ENCODE data around the gene RBM5. TPM values are rescaled to one million over a fixed set of nuclear protein-coding genes. Genes with fewer than 3 reads are reported as not detected.

Gene RBM5
- total RNA-seq, 1 donor from 2014 or later: 152 TPM

DNA sequence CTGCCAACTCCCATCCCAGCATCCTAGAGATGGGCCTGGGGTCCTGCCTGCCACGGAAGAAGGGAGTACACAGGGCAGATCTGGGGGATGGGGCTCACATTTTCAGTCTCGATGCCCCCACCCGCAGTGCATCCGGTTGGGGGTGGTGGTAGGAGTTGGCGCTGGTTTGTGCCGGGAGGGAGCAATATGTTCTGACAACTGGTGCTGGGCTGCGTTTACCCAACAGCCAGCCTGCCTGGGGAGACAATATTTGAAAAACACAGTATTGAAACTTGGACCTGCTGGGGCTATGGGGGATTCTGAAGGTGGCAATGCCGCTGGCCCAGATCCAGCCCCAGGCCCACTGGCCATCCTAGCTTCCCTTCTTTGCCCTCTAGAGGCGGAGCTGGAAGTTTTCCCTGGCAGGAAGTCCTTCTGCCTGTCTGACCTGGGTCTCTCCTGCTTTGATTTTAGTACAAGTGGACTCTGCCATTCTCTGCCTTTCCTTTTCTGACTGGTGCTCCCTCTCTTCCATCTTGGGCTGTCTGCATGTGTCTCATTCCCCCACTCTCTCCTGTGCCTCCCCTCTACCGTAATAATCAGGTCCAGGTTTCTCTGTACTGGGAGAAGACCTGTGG is 69.9 kb downstream of the RBM5 start:
- peak in 1 of 2 donors; percentile 28 for DNase-seq (ENCODE audit: low read depth in 2 of 2)

DNA sequence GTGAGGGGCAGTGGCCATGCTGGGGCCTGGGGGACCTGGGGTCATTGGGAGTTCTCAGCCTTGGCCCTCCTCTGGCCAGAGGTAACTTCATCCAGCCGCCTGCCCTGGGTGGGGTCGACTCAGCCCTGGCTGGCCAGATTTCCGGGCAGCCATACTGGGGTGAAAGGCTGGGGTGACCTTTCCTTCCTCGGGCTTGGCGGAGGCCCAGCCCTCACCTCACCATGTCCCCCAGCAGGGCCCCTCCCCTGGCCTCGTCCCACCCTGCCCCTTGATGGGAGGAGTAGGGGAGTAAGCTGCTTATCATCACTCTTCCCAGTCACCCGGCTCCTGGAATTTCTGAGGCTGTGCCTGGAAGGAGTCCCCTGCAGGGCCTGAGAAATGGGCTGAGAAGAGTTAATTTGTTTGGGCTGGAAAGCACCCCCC is 71.9 kb downstream of the RBM5 start:
- peak in 1 of 2 donors; percentile 46 for DNase-seq (ENCODE audit: low read depth in 2 of 2)

DNA sequence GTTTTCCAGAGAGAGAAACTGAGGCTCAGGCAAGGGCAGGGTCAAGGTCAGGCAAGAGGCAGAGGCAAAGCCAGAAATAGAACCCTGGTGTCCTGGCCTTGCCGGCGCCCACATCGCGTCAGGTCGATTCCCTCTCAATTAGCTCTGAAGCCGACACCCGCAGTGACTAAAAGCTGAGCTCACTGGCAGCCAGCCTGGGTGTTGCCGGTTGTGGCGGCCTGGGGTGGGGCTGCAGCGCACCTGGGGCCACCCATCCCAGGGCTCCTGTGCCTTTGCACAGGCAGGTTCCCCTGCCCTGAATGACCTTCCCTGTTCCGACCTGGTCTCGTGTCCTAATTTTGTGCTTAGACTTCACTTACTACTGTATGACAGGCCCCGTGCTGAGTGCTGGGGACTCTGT is 72.6 kb downstream of the RBM5 start:
- DNase-seq (ENCODE audit: low read depth in 2 of 2): peak in 1 of 2 donors; percentile 33

DNA sequence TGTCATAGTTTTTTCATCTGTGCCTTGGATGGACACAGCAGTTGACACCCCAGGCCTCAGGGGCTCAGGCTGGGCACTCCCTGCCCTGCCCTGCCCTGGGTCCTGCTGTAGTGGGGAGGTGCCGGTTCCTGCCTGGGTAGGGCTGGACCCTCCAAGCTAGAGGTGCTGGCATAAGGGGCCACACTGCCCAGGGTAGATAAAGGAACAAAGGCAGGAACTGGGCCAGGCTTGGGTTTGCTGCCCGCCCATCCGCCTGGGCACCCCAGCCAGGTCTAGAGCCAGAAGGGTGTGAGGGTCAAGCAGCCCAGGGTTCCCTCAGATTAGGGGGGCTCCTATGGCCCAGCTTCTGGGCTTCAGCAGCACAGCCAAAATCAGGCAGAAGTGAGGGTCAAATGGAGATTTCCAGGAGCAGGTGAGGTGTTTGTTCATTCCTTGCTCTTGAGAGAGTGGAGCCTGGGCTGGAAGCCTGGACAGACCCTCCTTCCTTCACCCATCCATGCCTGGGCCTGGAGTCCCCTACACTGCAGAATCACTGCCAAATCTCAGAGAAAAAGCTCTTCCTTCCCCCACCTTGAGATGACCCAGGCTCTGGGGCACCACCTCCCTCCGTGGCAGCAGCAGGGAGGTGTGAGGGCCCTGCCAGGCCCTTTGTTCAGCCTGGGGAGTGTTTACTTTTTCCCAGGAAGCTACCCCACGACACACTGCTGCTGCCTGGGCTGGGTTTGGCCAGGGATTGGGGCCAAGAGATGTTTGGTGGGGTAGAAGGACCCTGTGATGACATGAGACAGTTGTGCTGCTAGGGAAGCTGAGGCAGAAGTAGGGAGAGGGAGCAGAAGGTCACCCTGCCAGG is 73.5 kb downstream of the RBM5 start:
- DNase-seq (ENCODE audit: low read depth in 2 of 2): no peak

DNA sequence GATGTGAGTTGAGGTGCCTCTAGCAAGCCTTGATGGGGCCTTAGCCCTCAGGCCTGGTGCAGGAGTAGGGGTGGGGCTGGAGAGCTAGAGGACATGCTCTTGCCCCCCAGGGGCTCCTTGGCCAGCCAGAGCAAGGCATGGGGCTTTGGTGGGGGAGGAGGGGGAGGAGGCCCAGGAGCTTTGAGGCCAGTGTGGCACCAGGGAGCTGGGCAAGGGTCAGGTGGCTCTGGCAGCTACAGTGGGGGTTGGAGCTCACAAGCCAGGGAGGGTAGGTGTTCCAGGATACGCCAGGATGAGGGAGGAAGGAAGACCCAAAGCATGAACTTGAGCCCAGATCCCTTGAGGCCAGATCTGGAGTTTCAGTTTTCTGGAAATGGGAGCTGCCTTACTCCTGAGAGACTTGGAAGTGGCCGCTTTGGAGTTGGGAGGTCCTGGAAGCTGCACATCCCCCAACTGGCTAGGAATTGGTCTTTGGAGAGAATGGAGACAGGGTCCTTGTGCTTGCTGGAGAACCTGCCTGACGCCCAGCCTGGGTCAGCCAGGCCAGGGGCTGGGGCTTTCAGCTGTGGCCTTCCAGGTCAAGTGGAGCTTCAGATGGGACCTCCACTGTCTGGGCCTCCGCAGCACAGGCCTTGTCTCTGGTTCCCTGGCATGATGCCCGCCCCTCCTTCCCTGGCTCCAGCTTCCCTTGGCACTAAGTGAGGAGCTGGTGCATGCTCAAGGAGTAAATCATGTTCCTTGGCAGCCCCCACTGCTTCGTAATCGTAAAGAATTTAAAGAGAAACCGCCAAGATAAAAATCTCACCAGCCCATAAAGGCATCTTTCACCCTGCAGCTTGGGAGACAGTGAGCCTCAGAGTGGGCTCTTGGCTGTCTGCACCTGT is 75.1 kb downstream of the RBM5 start:
- peak in 1 of 2 donors; percentile 79 for DNase-seq (ENCODE audit: low read depth in 2 of 2)

DNA sequence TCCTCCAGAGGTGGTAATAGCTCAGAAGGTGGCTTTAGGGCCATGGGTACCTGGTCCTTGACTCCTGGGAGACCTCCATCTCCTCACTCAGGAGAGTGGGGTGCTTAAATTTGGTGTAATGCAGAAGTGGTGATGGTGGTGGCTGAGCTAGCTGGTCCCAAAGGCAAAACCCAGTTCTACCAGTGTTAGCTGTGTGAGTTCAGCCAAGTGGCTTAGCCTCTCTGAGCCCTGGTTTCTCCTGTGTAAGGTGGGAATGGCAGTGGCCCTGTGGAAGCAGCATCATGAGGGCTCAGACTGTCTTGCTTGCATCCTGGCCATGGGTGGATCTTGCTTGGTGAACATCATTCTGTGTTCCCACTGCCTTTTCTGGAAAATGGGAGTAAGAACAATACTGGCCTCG is 75.8 kb downstream of the RBM5 start:
- no peak for DNase-seq (ENCODE audit: low read depth in 2 of 2)

- DNase-seq (ENCODE audit: low read depth in 2 of 2): peak in 1 of 2 donors; percentile 26
Observed at GRCh38 chr3:50164984-50165909, 76.5 kb downstream of the RBM5 start.

DNA sequence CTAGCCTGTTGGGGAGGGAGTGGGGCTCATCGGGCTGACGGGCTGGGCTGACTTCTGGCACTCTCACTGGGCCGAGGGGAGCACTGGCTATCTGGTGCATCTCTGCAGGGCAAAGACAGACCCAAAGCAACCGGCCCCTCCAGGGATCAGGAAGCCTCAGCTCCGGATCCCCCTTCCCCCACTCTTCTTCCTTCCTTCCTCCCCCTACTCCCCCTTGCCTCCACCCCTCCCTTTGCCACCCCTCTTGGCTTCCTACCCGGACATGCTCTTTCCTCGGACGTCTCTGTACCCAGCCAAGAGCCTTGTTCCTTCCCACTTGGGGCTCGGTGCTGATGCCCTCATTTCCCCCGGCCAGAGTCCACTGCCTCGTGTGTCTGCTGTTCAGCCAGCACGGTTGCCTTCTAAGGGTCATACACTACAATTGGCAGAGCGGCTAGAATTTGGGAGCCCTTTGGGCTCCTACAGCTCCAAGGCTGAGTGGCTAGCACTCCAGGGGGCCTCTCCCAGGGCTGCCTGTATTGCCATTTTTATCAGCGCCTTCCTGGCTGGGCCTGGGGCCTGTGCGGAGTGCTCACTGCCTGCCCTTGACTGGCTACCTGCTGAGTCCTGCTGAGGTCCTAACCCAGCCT is 77.3 kb downstream of the RBM5 start:
- peak in 1 of 2 donors; percentile 49 for DNase-seq (ENCODE audit: low read depth in 2 of 2)

GRCh38 chr3:50166620-50167019 is 77.9 kb downstream of the RBM5 start:
- peak; percentile 47 to 53 for DNase-seq (ENCODE audit: low read depth in 2 of 2)

DNA sequence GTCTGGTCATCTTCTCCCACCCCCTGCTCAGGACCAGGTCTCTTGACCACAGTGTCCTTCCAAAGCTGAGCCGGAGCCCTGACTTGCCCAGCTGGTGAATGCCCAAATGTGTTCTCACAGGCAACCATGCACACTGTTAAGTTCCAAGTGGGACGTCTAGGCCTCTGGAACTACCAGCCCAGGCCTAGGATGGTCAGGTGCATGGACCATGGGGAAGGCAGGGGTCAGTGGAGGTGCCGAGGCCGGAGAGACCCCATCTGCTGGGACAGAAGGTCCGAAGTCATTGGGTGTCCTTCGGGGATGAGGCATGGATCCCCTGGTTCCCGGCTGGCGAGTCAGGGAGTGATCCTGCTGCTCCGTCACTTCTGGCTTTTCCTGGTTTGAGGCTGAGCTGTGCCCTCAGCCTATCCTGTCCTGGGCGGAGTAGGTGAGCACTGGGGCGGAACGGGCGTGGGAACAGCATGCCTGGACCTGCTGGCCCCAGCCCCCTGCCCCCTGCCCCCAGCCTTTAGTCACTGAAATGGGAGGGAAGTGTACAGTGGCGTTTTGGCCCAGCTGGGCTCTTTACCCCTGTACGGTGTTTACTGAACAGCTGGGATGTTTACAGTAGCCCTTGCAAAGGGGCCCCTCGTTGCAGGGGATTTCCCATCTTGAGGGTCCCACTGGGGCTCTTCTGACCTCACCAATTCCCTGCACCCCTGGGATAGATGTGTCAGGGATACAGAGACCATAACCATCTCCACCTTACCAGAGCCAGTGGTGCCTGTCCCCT is 78.5 kb downstream of the RBM5 start:
- peak; percentile 68 to 80 for DNase-seq (ENCODE audit: low read depth in 2 of 2)

DNA sequence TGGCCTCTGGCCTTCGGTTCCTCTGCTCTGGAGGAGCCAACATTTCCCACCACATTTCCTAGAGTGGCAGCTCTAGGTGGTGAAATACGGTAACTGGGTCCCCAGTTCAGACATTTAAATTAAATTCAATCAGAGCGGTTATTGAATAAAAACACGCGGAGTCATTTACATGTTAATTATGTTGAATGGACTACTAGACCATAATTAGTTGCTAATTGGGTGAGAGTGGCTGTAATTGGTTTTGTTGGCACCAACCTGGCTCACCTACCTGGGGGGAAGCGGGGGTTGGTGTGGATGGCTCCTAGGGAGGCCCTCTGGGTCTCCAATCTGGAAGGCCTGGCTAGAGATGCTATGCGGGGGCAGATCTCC is 79.1 kb downstream of the RBM5 start:
- DNase-seq (ENCODE audit: low read depth in 2 of 2): no peak

DNA sequence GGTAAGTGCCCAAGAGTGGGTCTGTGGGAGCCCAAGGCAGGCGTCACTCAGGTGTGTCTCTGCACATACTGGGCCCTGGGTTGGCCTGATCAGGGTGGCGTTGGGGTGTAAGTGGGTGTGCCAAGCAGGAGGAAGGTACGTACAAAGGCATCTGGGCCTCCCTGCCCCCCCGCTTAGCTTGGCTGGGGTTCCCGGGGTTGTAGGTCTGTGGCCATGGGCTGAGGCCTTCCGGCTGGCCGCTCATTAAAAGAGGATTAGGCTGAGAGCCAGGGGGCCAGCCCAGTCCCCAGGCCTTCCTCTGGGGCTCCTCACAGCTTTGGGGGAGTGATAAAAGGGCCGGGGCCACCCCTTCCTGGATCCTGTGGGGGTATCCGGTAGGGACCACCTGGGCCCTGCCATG is 79.7 kb downstream of the RBM5 start:
- peak; percentile 17 to 40 for DNase-seq (ENCODE audit: low read depth in 2 of 2)

Other genes starting within 250 kb of the RBM5 start
- 1.2 and 2.4 TPM in 2 replicates for gene TRAIP, start 232.4 kb upstream of the RBM5 start, total RNA-seq
- gene CAMKV, start 219.0 kb upstream of the RBM5 start, total RNA-seq: under 0.01 TPM in 2 replicates
- gene MST1R, start 185.0 kb upstream of the RBM5 start, total RNA-seq: under 0.01 and 0.22 TPM in 2 replicates
- gene MON1A, start 159.1 kb upstream of the RBM5 start, total RNA-seq: 5.7 and 7.9 TPM in 2 replicates
- gene RBM6, start 148.8 kb upstream of the RBM5 start, total RNA-seq: 19.2 and 36.7 TPM in 2 replicates
- gene SEMA3F, start 66.4 kb downstream of the RBM5 start, total RNA-seq: 8.3 and 16.1 TPM in 2 replicates
- gene GNAT1, start 102.7 kb downstream of the RBM5 start, total RNA-seq: not detected in 2 replicates
- under 0.01 TPM in 1 of 2 replicates, not detected in the other for gene SLC38A3, start 116.4 kb downstream of the RBM5 start, total RNA-seq
- 415 and 488 TPM in 2 replicates for gene GNAI2, start 147.3 kb downstream of the RBM5 start, total RNA-seq
- gene SEMA3B, start 180.2 kb downstream of the RBM5 start, total RNA-seq: 0.44 and 0.60 TPM in 2 replicates
- not detected in 2 replicates for gene LSMEM2, start 190.2 kb downstream of the RBM5 start, total RNA-seq
- gene IFRD2, start 203.5 kb downstream of the RBM5 start, total RNA-seq: 78.7 and 104 TPM in 2 replicates
- 12.9 and 26.2 TPM in 2 replicates for gene HYAL3, start 210.5 kb downstream of the RBM5 start, total RNA-seq
- gene NAA80, start 210.5 kb downstream of the RBM5 start, total RNA-seq: 3.1 and 3.6 TPM in 2 replicates
- 3.1 and 5.8 TPM in 2 replicates for gene HYAL1, start 214.7 kb downstream of the RBM5 start, total RNA-seq
- gene HYAL2, start 233.8 kb downstream of the RBM5 start, total RNA-seq: 404 and 600 TPM in 2 replicates
- 21.4 and 22.8 TPM in 2 replicates for gene TUSC2, start 239.3 kb downstream of the RBM5 start, total RNA-seq